Measurements from ENCODE around the gene SUCO.

Gene SUCO

DNA sequence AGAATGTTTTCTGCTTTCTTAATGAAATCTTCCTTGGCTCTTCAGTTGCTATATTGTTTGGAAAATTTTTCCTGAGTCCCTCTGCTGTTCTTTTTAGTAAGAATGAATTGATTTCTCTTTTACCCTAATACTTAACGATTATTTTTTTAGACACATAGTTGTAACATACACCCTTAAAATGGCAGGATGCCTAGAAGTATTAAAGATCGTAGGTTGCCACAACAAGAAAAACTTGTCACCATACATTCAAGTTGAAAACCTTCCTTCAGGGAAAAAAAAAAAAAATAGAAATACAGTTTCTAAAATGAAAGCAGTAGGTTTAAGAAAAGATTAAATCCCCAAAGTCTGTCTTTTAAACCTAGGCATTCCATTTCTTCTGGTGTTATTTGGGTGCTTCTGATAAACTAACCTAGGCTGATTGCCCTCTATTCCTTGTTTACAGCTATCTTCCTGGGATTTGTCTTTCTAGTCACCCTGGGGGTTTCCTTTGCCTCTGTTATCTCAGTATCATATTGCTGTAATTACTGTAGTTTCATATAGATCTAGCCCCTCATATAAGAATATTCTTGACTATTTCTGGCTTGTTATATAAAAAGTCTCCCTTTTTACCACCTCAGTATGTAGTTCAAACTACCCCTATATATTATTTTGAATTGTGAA lies 16.8 kb downstream of the SUCO start:
- whole genome bisulfite sequencing (ENCODE audit: extremely low coverage, insufficient coverage, insufficient read length) = no CpG with 5 or more reads among the region's 2 CpGs

DNA sequence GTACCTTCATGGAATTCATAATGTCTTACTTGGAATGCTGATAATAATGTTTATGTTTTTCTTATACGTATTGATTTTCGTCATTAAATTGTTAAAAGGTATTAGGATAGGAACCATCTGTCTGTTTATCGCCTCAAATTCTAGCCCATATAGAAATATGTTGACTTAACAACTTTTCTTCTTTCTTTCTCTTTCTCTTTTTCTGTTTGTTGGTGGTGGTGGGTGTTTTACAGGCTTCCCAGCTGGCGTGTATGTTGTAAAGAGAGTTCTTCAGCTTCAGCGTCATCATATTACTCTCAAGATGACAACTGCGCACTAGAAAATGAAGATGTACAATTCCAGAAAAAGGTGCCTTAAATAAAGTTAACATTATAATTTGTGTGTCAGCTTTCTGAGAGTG lies 18.3 kb downstream of the SUCO start:
- Histone ChIP-seq H3K23ac (ENCODE audit: low read length) (no peak overlapping the region), H4K91ac (ENCODE audit: low read depth, low read length) (no peak overlapping the region), H3K9ac (ENCODE audit: low read length) (no peak overlapping the region), H3K4ac (ENCODE audit: low read depth, low read length) (no peak overlapping the region), H3K36me3 (ENCODE audit: control insufficient read depth in 1 of 2, insufficient read depth in 2 of 2, low read length in 2 of 2) (peaks cover 0 to 3% of the 10 kb centered on the region in 2 experiments), H2BK12ac (ENCODE audit: low read length) (no peak overlapping the region), H3K9me3 (ENCODE audit: insufficient read depth, low read depth, low read length) (no peaks in the 10 kb centered on the region), H3K18ac (ENCODE audit: low read length) (no peak overlapping the region), H2BK120ac (ENCODE audit: insufficient read depth, low read length, poor library complexity) (no peak overlapping the region), H3K4me1 (ENCODE audit: control insufficient read depth in 1 of 2, insufficient read depth in 2 of 2, low read length in 2 of 2) (no peaks in the 10 kb centered on the region), H2BK5ac (ENCODE audit: low read depth, low read length, poor library complexity) (no peak overlapping the region), H3K79me1 (ENCODE audit: low read length) (no peaks in the 10 kb centered on the region), H3K4me3 (ENCODE audit: low read depth, low read length) (no peak overlapping the region), H3K27ac (ENCODE audit: low read depth, low read length) (no peak overlapping the region), H4K12ac (ENCODE audit: low read depth, low read length) (no peak overlapping the region), H3K14ac (ENCODE audit: low read length) (no peak overlapping the region), H3K4me2 (ENCODE audit: low read length) (no peak overlapping the region), H3K27me3 (ENCODE audit: insufficient read depth, low read length) (no peaks in the 10 kb centered on the region), H3K79me2 (ENCODE audit: control insufficient read depth, insufficient read depth, low read length, poor library complexity) (peaks cover 4% of the 10 kb centered on the region), H2AK5ac (ENCODE audit: low read length) (no peak overlapping the region), H2AFZ (ENCODE audit: insufficient read depth, low read length, poor library complexity) (no peak overlapping the region), H4K8ac (ENCODE audit: low read depth, low read length) (no peak overlapping the region)
- peak in 1 of 2 donors; percentile 8 for DNase-seq
- no CpG with 5 or more reads among the region's 6 CpGs for WGBS (ENCODE audit: extremely low coverage, insufficient coverage, insufficient read length)

More for the DNA sequence above, 16.8 kb downstream of the SUCO start:
- no peak overlapping the region for H3K23ac ChIP-seq (ENCODE audit: low read length)
- DNase-seq = no peak
- peaks cover 3% of the 10 kb centered on the region in 2 experiments for H3K4me1 ChIP-seq (ENCODE audit: control insufficient read depth in 1 of 2, insufficient read depth in 2 of 2, low read length in 2 of 2)
- no peak overlapping the region for H3K4me3 ChIP-seq (ENCODE audit: low read depth, low read length)
- no peak overlapping the region for H3K27ac ChIP-seq (ENCODE audit: low read depth, low read length)
- no peak overlapping the region for H2BK120ac ChIP-seq (ENCODE audit: insufficient read depth, low read length, poor library complexity)
- no peak overlapping the region for H2AK5ac ChIP-seq (ENCODE audit: low read length)
- H2BK5ac ChIP-seq (ENCODE audit: low read depth, low read length, poor library complexity) = no peak overlapping the region
- H3K9me3 ChIP-seq (ENCODE audit: insufficient read depth, low read depth, low read length) = no peaks in the 10 kb centered on the region
- no peak overlapping the region for H2BK12ac ChIP-seq (ENCODE audit: low read length)
- H3K18ac ChIP-seq (ENCODE audit: low read length) = no peak overlapping the region
- no peak overlapping the region for H4K91ac ChIP-seq (ENCODE audit: low read depth, low read length)
- no peak overlapping the region for H3K4me2 ChIP-seq (ENCODE audit: low read length)
- H2AFZ ChIP-seq (ENCODE audit: insufficient read depth, low read length, poor library complexity) = no peak overlapping the region
- H3K4ac ChIP-seq (ENCODE audit: low read depth, low read length) = no peak overlapping the region
- H3K27me3 ChIP-seq (ENCODE audit: insufficient read depth, low read length) = no peaks in the 10 kb centered on the region
- H3K79me2 ChIP-seq (ENCODE audit: control insufficient read depth, insufficient read depth, low read length, poor library complexity) = peaks cover 7% of the 10 kb centered on the region
- peaks cover 2% of the 10 kb centered on the region for H3K79me1 ChIP-seq (ENCODE audit: low read length)
- peaks cover 3% of the 10 kb centered on the region in 2 experiments for H3K36me3 ChIP-seq (ENCODE audit: control insufficient read depth in 1 of 2, insufficient read depth in 2 of 2, low read length in 2 of 2)
- H4K8ac ChIP-seq (ENCODE audit: low read depth, low read length) = no peak overlapping the region
- H3K9ac ChIP-seq (ENCODE audit: low read length) = no peak overlapping the region
- no peak overlapping the region for H3K14ac ChIP-seq (ENCODE audit: low read length)
- H4K12ac ChIP-seq (ENCODE audit: low read depth, low read length) = no peak overlapping the region

DNA sequence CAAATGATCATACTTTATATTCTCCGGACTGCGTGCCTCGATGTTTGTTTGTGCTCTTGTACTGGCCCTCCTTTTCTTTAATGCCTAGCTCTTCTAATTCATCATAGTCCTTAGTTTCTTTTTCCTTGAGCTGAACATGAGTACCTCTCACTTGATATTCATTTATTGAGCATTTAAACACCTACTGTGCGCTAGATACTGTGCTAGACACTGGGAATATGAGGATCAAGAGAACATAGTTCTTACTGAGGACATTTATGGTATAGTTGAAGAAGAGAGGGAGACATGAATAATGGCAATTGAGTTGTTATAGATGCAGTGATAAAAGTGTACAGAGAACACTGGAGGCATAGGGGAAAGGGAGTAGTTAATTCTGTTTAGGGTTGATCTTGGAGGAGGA lies 22.0 kb downstream of the SUCO start:
- peaks cover 5 to 12% of the 10 kb centered on the region in 2 experiments for H3K36me3 ChIP-seq (ENCODE audit: control insufficient read depth in 1 of 2, insufficient read depth in 2 of 2, low read length in 2 of 2)
- DNase-seq = no peak
- no peaks in the 10 kb centered on the region for H3K79me1 ChIP-seq (ENCODE audit: low read length)
- H4K8ac ChIP-seq (ENCODE audit: low read depth, low read length) = no peak overlapping the region
- H3K9me3 ChIP-seq (ENCODE audit: insufficient read depth, low read depth, low read length) = no peaks in the 10 kb centered on the region
- H3K4me3 ChIP-seq (ENCODE audit: low read depth, low read length) = no peak overlapping the region
- H2AFZ ChIP-seq (ENCODE audit: insufficient read depth, low read length, poor library complexity) = no peak overlapping the region
- no peak overlapping the region for H3K18ac ChIP-seq (ENCODE audit: low read length)
- H2BK12ac ChIP-seq (ENCODE audit: low read length) = no peak overlapping the region
- no peaks in the 10 kb centered on the region for H3K27me3 ChIP-seq (ENCODE audit: insufficient read depth, low read length)
- H3K4me1 ChIP-seq (ENCODE audit: control insufficient read depth in 1 of 2, insufficient read depth in 2 of 2, low read length in 2 of 2) = no peaks in the 10 kb centered on the region
- no peak overlapping the region for H3K4me2 ChIP-seq (ENCODE audit: low read length)
- H3K14ac ChIP-seq (ENCODE audit: low read length) = no peak overlapping the region
- no peak overlapping the region for H4K12ac ChIP-seq (ENCODE audit: low read depth, low read length)
- H4K91ac ChIP-seq (ENCODE audit: low read depth, low read length) = no peak overlapping the region
- no peak overlapping the region for H2AK5ac ChIP-seq (ENCODE audit: low read length)
- H3K79me2 ChIP-seq (ENCODE audit: control insufficient read depth, insufficient read depth, low read length, poor library complexity) = peaks cover 2% of the 10 kb centered on the region
- no peak overlapping the region for H2BK5ac ChIP-seq (ENCODE audit: low read depth, low read length, poor library complexity)
- WGBS (ENCODE audit: extremely low coverage, insufficient coverage, insufficient read length) = no CpG with 5 or more reads among the region's 4 CpGs
- no peak overlapping the region for H3K9ac ChIP-seq (ENCODE audit: low read length)
- H3K23ac ChIP-seq (ENCODE audit: low read length) = no peak overlapping the region
- H2BK120ac ChIP-seq (ENCODE audit: insufficient read depth, low read length, poor library complexity) = no peak overlapping the region
- no peak overlapping the region for H3K27ac ChIP-seq (ENCODE audit: low read depth, low read length)
- peak overlapping the region; percentile 33 for H3K4ac ChIP-seq (ENCODE audit: low read depth, low read length)

DNA sequence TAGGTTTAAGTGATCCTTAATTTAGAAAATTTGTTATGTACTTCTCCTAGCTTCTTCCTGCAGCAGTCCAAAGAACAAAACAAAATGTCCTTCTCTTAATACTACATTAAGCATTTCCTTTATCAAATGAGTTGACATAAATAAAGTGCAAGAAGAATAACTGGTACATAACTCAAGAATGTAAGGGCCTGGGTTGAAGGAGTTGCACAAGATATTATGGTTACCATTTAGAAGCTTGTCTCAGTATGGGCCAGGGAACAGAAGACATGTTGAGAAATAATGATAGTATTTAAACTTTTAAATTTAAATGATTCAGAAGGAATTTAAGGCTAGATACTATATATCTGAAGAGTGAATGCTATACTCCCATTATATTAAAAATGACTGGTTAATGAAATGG lies 23.5 kb downstream of the SUCO start:
- Histone ChIP-seq H4K8ac (ENCODE audit: low read depth, low read length) (no peak overlapping the region), H3K9ac (ENCODE audit: low read length) (no peak overlapping the region), H3K14ac (ENCODE audit: low read length) (no peak overlapping the region), H3K79me2 (ENCODE audit: control insufficient read depth, insufficient read depth, low read length, poor library complexity) (peaks cover 2% of the 10 kb centered on the region), H4K91ac (ENCODE audit: low read depth, low read length) (no peak overlapping the region), H4K12ac (ENCODE audit: low read depth, low read length) (no peak overlapping the region), H2BK12ac (ENCODE audit: low read length) (no peak overlapping the region), H3K23ac (ENCODE audit: low read length) (no peak overlapping the region), H2BK5ac (ENCODE audit: low read depth, low read length, poor library complexity) (no peak overlapping the region), H2AFZ (ENCODE audit: insufficient read depth, low read length, poor library complexity) (no peak overlapping the region), H3K9me3 (ENCODE audit: insufficient read depth, low read depth, low read length) (no peaks in the 10 kb centered on the region), H3K4me1 (ENCODE audit: control insufficient read depth in 1 of 2, insufficient read depth in 2 of 2, low read length in 2 of 2) (peaks cover 0 to 2% of the 10 kb centered on the region in 2 experiments), H3K27ac (ENCODE audit: low read depth, low read length) (no peak overlapping the region), H3K4me3 (ENCODE audit: low read depth, low read length) (no peak overlapping the region), H3K4ac (ENCODE audit: low read depth, low read length) (no peak overlapping the region), H3K27me3 (ENCODE audit: insufficient read depth, low read length) (no peaks in the 10 kb centered on the region), H3K4me2 (ENCODE audit: low read length) (no peak overlapping the region), H3K79me1 (ENCODE audit: low read length) (no peaks in the 10 kb centered on the region), H3K36me3 (ENCODE audit: control insufficient read depth in 1 of 2, insufficient read depth in 2 of 2, low read length in 2 of 2) (peaks cover 5 to 25% of the 10 kb centered on the region in 2 experiments), H3K18ac (ENCODE audit: low read length) (no peak overlapping the region), H2BK120ac (ENCODE audit: insufficient read depth, low read length, poor library complexity) (no peak overlapping the region), H2AK5ac (ENCODE audit: low read length) (no peak overlapping the region)
- no peak for DNase-seq

Measured in trophoblast cell (in vitro differentiated cells and primary cell).